GM12872 (cell line): ENCODE data around the gene CMC1.

Experiments
- TF ChIP-seq, protein P1 (sequence below): IDR thresholded peaks from 3 replicates; pipeline ENCODE4 v1.5.1; 2011; ENCODE audit warnings: low read depth, mild to moderate bottlenecking, low read length, moderate library complexity; ENCODE audit not compliant: insufficient read depth

The CMC1 gene

DNA sequence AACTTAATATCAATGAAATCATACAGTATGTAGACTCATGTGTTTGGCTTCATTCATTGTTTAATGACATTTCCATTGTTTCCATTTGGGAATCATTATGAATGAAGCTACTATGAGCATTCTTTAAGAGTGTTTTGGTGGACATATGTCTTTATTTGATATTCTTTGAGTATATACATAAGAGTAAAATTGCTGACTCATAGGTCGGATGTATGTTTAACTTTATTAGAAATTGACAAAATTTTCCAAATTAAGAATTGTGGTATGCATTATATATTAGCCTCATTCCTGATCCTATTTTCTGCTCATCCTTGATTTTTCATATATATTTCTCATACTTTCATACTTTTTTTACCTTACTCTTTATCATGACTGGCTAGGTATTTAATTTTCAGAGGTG is 28.7 kb upstream of the CMC1 start:
- TF ChIP-seq, protein P1, sequence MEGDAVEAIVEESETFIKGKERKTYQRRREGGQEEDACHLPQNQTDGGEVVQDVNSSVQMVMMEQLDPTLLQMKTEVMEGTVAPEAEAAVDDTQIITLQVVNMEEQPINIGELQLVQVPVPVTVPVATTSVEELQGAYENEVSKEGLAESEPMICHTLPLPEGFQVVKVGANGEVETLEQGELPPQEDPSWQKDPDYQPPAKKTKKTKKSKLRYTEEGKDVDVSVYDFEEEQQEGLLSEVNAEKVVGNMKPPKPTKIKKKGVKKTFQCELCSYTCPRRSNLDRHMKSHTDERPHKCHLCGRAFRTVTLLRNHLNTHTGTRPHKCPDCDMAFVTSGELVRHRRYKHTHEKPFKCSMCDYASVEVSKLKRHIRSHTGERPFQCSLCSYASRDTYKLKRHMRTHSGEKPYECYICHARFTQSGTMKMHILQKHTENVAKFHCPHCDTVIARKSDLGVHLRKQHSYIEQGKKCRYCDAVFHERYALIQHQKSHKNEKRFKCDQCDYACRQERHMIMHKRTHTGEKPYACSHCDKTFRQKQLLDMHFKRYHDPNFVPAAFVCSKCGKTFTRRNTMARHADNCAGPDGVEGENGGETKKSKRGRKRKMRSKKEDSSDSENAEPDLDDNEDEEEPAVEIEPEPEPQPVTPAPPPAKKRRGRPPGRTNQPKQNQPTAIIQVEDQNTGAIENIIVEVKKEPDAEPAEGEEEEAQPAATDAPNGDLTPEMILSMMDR: no peak

DNA sequence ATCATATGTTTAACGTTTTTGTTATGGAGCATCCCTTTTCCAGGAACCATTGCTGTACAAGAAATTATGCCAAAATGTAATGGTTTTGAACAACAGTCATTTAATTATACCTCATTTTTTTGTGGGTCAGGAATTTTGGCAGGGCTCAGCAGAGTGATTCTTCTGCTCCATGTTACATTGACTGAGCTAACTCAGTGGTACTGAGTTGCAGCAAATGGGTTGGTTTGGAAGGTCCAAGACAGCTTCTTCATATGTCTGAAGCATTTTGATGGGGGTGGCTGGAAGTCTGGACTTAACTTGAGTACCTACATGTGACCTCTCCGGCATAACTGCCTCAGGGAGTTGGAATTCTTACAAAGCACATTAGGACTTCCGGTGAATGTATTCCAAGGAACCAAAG is 26.0 kb upstream of the CMC1 start:
- TF ChIP-seq, protein P1: no peak

DNA sequence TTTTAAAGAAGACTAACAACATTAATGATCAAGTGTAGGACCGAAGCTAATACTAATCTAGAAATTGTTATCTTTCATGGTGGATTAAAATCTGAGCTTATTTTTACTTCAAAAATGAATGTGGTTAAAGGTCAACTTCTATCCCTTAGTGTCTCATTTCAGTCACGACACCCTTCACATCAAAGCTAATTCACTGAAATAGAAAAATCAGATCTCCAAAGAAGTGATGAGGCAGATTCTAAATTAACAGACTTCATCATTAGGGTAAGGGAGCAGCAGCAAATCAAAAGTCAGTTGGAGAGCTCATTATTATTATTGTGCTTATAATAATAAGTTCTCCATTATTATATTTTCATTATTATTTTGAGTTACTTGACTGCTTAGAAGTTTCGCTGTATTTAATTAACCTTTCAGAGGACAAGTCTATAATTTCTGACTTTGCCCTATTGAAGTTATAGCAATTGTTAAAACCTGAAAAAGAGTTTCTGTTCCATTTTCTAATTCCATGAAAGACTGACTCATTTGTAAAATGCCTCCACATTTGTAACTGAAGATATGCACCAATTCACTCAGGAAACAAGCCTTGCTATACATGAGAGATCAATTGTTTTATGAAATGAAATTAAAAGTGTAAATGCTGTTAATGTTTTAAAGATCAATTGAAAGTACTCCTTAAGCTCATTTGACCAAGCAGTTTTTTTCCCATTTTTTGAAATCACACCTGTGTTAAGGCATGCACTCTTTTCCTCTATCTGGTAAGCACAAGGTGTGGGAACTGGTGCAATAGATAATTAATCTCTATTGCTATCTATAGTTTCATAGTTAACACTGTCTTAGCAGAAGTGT is 23.1 kb upstream of the CMC1 start:
- TF ChIP-seq, protein P1: no peak

DNA sequence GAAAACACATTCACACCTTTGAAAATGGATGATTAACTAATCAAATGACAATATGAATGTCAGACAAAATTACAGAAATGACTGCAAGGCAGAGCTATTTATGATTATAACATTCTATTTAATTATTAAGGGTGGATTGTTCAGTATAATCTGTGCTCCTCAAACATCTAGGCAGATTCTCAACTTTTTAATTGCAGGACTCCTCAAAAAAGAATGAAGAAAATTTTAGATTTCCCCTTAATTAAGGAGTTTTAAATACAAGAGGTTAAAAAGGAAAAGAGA is 22.6 kb upstream of the CMC1 start:
- TF ChIP-seq, protein P1: no peak

DNA sequence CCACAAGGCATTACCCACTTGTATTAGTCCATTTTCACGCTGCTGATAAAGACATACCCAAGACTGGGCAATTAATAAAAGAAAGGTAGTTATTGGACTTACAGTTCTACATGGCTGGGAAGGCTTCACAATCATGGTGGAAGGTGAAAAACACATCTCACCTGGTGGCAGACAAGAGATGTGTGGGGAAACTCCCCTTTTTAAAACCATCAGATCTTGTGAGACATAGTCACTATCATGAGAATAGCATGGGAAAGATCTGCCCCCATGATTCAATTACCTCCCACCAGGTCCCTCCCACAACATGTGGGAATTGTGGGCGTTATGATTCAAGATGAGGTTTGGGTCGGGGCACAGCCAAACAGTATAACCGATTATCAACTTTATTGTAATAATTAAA is 17.0 kb upstream of the CMC1 start:
- TF ChIP-seq, protein P1: no peak

DNA sequence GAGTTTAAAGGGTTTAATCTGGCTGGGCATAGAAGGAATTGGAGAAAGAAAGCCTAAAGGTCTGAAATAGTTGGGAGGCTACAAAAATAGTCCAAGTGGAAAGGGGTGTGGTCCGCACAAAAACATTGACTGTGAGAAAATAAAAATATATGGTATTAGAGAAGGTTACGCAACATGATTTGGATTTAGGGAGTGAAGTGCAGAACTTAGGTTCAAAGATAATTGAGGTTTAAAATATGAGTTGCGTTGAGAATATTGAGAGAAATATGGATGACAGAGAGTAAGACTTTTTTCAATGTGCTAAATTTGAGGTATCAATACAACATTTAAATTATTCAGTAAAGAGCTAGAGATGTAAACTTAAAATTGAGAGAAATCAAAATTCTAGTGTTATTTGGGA is 15.4 kb upstream of the CMC1 start:
- TF ChIP-seq, protein P1: no peak

DNA sequence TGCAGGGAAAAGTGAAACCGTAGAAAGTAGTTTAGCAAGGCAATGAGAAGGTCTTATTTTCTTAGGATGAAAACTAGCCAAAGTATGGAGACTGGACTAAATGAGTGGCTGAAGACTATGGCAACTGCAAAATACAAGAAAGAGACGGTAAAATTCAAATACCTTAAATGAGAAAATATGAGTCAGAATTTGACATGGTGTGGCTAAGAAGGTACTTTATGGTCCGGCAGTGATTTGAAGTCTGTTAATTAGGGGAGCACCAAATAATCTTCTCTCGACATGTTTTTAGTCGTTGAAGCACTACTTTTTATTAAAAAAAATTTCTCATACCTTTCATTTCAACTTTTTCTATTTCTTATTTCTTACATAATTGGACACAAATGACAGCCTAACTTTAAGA is 12.8 kb upstream of the CMC1 start:
- TF ChIP-seq, protein P1: no peak
